Sigmoid colon (tissue), 7 donors: ENCODE measurements around the gene BTG2. TPM values are rescaled to one million over a fixed set of nuclear protein-coding genes. Genes with fewer than 3 reads are reported as not detected.

Experiments
- polyA plus RNA-seq, 3 donors: library from polyadenylated mRNA; stranded (reverse); fragments of 200-250 nt; gene quantifications; one replicate each; pipeline ENCODE4 v1.2.3, GENCODE V29; 2013
- small RNA-seq, 3 donors: library from RNA; depleted of rRNA; stranded (forward); fragments of <200 nt; gene quantifications; one replicate each; pipeline ENCODE3, GENCODE V24; 2016
- total RNA-seq, 4 donors: library from RNA; depleted of rRNA; stranded (reverse); fragments of >200 nt; gene quantifications; one replicate each; pipeline ENCODE4 v1.1.0, GENCODE V29; 2016
- donor health status: healthy with polysubstance abuse.
- donor health status: Bipolar disorder and iron deficiency.
- donor health status: healthy.

Gene BTG2
- total and polyA plus RNA-seq, 7 donors = 37.2 to 397 (median 81.0) TPM

Small RNA genes lying within 50 kb of the gene (small RNA-seq; reads per million reads assigned to genes)
- gene AL359837.1 (0 reads per million in 3 donors), gene RNU6-487P (0 reads per million in 3 donors)

Other genes with a start within 250 kb of the BTG2 start
- not detected for gene MYOG, start 219.5 kb upstream of the BTG2 start, total RNA-seq
- gene MYOG, start 219.5 kb upstream of the BTG2 start, polyA plus RNA-seq = not detected
- 1 to 10 TPM in 1 of 4 donors, under 1 TPM in 1, not detected in 2; 0.33 to 1.1 TPM for gene ADORA1, start 177.8 kb upstream of the BTG2 start, total RNA-seq
- 1 to 10 TPM in 1 of 3 donors, under 1 TPM in 1, not detected in 1; 0.92 to 1.3 TPM for gene ADORA1, start 177.8 kb upstream of the BTG2 start, polyA plus RNA-seq
- gene MYBPH, start 129.7 kb upstream of the BTG2 start, total RNA-seq = not detected
- gene MYBPH, start 129.7 kb upstream of the BTG2 start, polyA plus RNA-seq = not detected
- gene CHI3L1, start 118.8 kb upstream of the BTG2 start, total RNA-seq = 1 to 10 TPM in 3 of 4 donors, not detected in 1; 2.2 to 9.1 (median 2.6) TPM
- 10 to 100 TPM in 1 of 3 donors, 1 to 10 TPM in 2; 1.2 to 28.8 (median 4.9) TPM for gene CHI3L1, start 118.8 kb upstream of the BTG2 start, polyA plus RNA-seq
- gene CHIT1, start 75.8 kb upstream of the BTG2 start, total RNA-seq = not detected
- under 1 TPM in 1 of 3 donors, not detected in 2; 0.98 TPM for gene CHIT1, start 75.8 kb upstream of the BTG2 start, polyA plus RNA-seq
- 10 to 100 TPM; 32.9 to 64.5 (median 40.4) TPM for gene FMOD, start 45.6 kb downstream of the BTG2 start, total RNA-seq
- 10 to 100 TPM in 2 of 3 donors, 1 to 10 TPM in 1; 9.5 to 30.6 (median 17.5) TPM for gene FMOD, start 45.6 kb downstream of the BTG2 start, polyA plus RNA-seq
- 100 to 1,000 TPM in 1 of 4 donors, 10 to 100 TPM in 3; 45.7 to 133 (median 77.9) TPM for gene PRELP, start 170.3 kb downstream of the BTG2 start, total RNA-seq
- gene PRELP, start 170.3 kb downstream of the BTG2 start, polyA plus RNA-seq = 10 to 100 TPM in 1 of 3 donors, 1 to 10 TPM in 1, under 1 TPM in 1; 0.92 to 15.1 (median 7.2) TPM
- not detected for gene OPTC, start 188.6 kb downstream of the BTG2 start, total RNA-seq
- not detected for gene OPTC, start 188.6 kb downstream of the BTG2 start, polyA plus RNA-seq